GM19099 (cell line): Measurements from ENCODE around the gene OR7E24.

ENCODE experiments used
- POLR2A ChIP-seq: IDR thresholded peaks from 3 replicates; pipeline ENCODE4 v1.6.1; 2011; ENCODE audit warnings: low read depth; ENCODE audit not compliant: insufficient read length; ENCODE audit errors: extremely low read depth

The OR7E24 gene

GRCh38 chr19:9250630-9251029 is at the start of gene OR7E24:
OR7E24 (plus strand) TSS chr19:9250930; CDS start chr19:9251044, 114 bp downstream.
- no peak for TF ChIP-seq POLR2A

- TF ChIP-seq POLR2A, result no peak
These were observed 45.1 kb upstream of the OR7E24 start for GRCh38 chr19:9205501-9206113.

- TF ChIP-seq POLR2A, result no peak
These were observed 31.2 kb upstream of the OR7E24 start, which contains the start of gene OR7D4 for GRCh38 chr19:9219489-9219888. OR7D4 (minus strand) TSS chr19:9219589; CDS start chr19:9214837, 4,752 bp downstream.

- no peak for TF ChIP-seq POLR2A
These were observed 506 bp downstream of the OR7E24 start for GRCh38 chr19:9251236-9251635.

- no peak for TF ChIP-seq POLR2A
These were observed 38.6 kb downstream of the OR7E24 start for GRCh38 chr19:9289231-9289884.

- no peak for TF ChIP-seq POLR2A
These were observed 44.7 kb downstream of the OR7E24 start for GRCh38 chr19:9295411-9295849.

GRCh38 chr19:9296336-9296735 is 45.6 kb downstream of the OR7E24 start:
- TF ChIP-seq POLR2A, result no peak
